Lower leg skin (tissue), 4 donors: ENCODE measurements around the gene RAB40B. TPM values are rescaled to one million over a fixed set of nuclear protein-coding genes. Genes with fewer than 3 reads are reported as not detected.

ENCODE experiments used
- DNase-seq, 2 donors: peaks; one replicate each; pipeline ENCODE4 v3.0.0-alpha.2; 2019; ENCODE audit warnings: low spot score in 2 of 2
- H3K4me3 ChIP-seq: fragments of 200-600 bp; sonication (generic); 2 replicates; pipeline ENCODE4 v1.5.1; 2017; ENCODE audit warnings: mild to moderate bottlenecking, low read depth; ENCODE audit not compliant: poor library complexity, severe bottlenecking
- POLR2A ChIP-seq, 2 donors: fragments of 450-650 bp; IDR thresholded peaks; one replicate each; pipeline ENCODE4 v1.6.1; 2016 to 2017; ENCODE audit warnings: antibody characterized with exemption in 2 of 2, mild to moderate bottlenecking in 1 of 2, moderate library complexity in 1 of 2
- WGBS, 2 donors: methylation state at CpG; one replicate each; pipeline ENCODE4 v1.1.5; 2018; 5-methylcytosine and 5-hydroxymethylcytosine counted together
- intact Hi-C: fragments of 100-400 bp; cut with DNase I; formaldehyde crosslinking; loops from one replicate; pipeline ENCODE4 v1.15.0; 2023; ENCODE audit warnings: low total_unique reads
- total RNA-seq, 4 donors: library from RNA; depleted of rRNA; stranded (reverse); fragments of >200 nt; gene quantifications; one replicate each; pipeline ENCODE4 v1.1.0, GENCODE V29; 2016
- TF ChIP-seq, protein P1 (sequence below), 3 donors: fragments of 450-650 bp; IDR thresholded peaks; one replicate each; pipeline ENCODE4 v1.5.1; 2016; ENCODE audit warnings: antibody characterized with exemption in 3 of 3, mild to moderate bottlenecking in 3 of 3, moderate library complexity in 2 of 3

Gene RAB40B
- total RNA-seq, 4 donors from 2014 or later: 17.4 to 51.2 (median 27.0) TPM

- TF ChIP-seq, protein P1, sequence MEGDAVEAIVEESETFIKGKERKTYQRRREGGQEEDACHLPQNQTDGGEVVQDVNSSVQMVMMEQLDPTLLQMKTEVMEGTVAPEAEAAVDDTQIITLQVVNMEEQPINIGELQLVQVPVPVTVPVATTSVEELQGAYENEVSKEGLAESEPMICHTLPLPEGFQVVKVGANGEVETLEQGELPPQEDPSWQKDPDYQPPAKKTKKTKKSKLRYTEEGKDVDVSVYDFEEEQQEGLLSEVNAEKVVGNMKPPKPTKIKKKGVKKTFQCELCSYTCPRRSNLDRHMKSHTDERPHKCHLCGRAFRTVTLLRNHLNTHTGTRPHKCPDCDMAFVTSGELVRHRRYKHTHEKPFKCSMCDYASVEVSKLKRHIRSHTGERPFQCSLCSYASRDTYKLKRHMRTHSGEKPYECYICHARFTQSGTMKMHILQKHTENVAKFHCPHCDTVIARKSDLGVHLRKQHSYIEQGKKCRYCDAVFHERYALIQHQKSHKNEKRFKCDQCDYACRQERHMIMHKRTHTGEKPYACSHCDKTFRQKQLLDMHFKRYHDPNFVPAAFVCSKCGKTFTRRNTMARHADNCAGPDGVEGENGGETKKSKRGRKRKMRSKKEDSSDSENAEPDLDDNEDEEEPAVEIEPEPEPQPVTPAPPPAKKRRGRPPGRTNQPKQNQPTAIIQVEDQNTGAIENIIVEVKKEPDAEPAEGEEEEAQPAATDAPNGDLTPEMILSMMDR (IDR thresholded peaks at IDR 0.05): no peak
- no peak for TF ChIP-seq POLR2A (IDR thresholded peaks at IDR 0.05)
- H3K4me3 ChIP-seq: no peak overlapping the region
- intact Hi-C loops: no loop called here
- DNase-seq: no peak
Measured at GRCh38 chr17:82633343-82633742, 65.2 kb downstream of the RAB40B start.

DNA sequence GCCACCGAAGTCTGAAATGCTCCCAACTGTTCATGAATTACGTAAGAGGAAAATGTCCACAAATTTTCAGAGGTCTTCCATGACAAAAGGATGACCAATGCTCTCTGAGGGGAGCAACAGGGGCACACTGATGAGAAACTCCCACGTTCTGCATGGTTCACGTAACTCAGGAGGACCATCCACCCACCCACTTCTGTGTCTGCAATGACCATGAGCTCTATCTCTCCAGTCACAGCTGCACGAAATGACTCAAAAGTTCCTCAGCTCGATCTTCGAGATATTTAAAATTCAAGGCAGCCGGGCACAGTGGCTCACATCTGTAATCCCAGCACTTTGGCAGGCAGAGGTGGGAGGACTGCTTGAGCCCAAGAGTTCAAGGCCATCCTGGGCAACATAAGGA, 66.0 kb downstream of the RAB40B start:
- WGBS, 2 donors: 91 to 95% methylated on average over 8 of the region's 8 CpGs
- no peak overlapping the region for H3K4me3 ChIP-seq

GRCh38 chr17:82631544-82631943, 67.0 kb downstream of the RAB40B start:
- H3K4me3 ChIP-seq: no peak overlapping the region
- intact Hi-C loops: no loop called here
- TF ChIP-seq POLR2A (IDR thresholded peaks at IDR 0.05): no peak
- DNase-seq: no peak
- WGBS, 2 donors: 63 to 76% methylated on average over 6 of the region's 6 CpGs

More for the DNA sequence above, 66.0 kb downstream of the RAB40B start:
- no peak for DNase-seq
- intact Hi-C loops: no loop called here
- TF ChIP-seq POLR2A (IDR thresholded peaks at IDR 0.05): no peak
- TF ChIP-seq, protein P1 (IDR thresholded peaks at IDR 0.05): no peak

GRCh38 chr17:82630212-82630611, 68.3 kb downstream of the RAB40B start:
- H3K4me3 ChIP-seq: no peak overlapping the region
- TF ChIP-seq, protein P1 (IDR thresholded peaks at IDR 0.05): no peak
- TF ChIP-seq POLR2A (IDR thresholded peaks at IDR 0.05): no peak
- no peak for DNase-seq
- WGBS, 2 donors: 92 to 93% methylated on average over 12 of the region's 12 CpGs
- intact Hi-C loops: no loop called here

DNA sequence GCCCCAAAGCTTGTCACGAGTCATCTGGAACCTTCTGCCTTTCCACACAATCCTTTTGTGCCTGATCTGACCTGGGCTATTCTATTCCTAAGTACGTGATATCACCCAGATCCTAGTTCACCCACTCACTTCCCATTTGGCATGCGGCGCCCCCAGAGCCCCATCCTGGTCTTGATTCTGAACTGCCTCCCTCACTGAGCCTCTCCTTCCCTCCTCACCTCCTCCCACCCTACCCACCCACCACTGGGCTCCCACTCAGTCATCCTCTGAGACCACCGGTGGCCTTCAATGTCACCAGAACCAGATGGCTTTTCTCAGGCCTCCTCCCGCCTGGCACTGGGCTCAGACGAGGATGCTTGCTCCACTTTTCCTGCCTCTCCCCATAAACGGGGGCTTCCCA, 68.8 kb downstream of the RAB40B start:
- no peak for TF ChIP-seq POLR2A (IDR thresholded peaks at IDR 0.05)
- TF ChIP-seq, protein P1 (IDR thresholded peaks at IDR 0.05): no peak
- 86 to 90% methylated on average over 8 of the region's 8 CpGs for WGBS, 2 donors
- intact Hi-C loops: no loop called here
- no peak for DNase-seq
- no peak overlapping the region for H3K4me3 ChIP-seq

- intact Hi-C loops: no loop called here
- TF ChIP-seq POLR2A (IDR thresholded peaks at IDR 0.05): no peak
- TF ChIP-seq, protein P1 (IDR thresholded peaks at IDR 0.05): no peak
- 44 to 70% methylated on average over 21 of the region's 21 CpGs for WGBS, 2 donors
- H3K4me3 ChIP-seq: no peak overlapping the region
- DNase-seq: no peak
Measured at GRCh38 chr17:82627405-82627804, 71.1 kb downstream of the RAB40B start.
